Endothelial cell of umbilical vein (primary cell): ENCODE data around the gene CTBP1. TPM values are rescaled to one million over a fixed set of nuclear protein-coding genes. Genes with fewer than 3 reads are reported as not detected.

ENCODE experiments used
- BruUV-seq: library from RNA; stranded (reverse); fragments of 400-500 nt; replicated peaks from 2 replicates; lab custom pipeline; 2021; lab: Mats Ljungman, UMichigan
- CTCF ChIA-PET: fragments of 300-600, 350-600 bp; sonication (Branson Sonifier 250); formaldehyde crosslinking; loops from one replicate; lab custom pipeline; 2021; ENCODE audit warnings: antibody characterized with exemption, inconsistent platforms; lab: Charles Lee
- POLR2A ChIA-PET: fragments of 300-600, 350-600 bp; sonication (Branson Sonifier 250); formaldehyde crosslinking; loops from one replicate; lab custom pipeline; 2021; ENCODE audit warnings: antibody characterized with exemption, inconsistent platforms; lab: Charles Lee
- DNase-seq: peaks from one replicate; pipeline ENCODE4 v3.0.0-alpha.2; 2011; ENCODE audit warnings: low read depth, low spot score
- FAIRE-seq: peaks from 2 replicates; lab custom pipeline; 2011; peaks lifted over from hg19 to GRCh38; lab: Jason Lieb, UNC
- H2AFZ ChIP-seq: 2 replicates; pipeline ENCODE4 v1.6.0; 2012; ENCODE audit warnings: low read depth, low read length, control low read depth, inconsistent platforms
- H3K27ac ChIP-seq: 2 replicates; pipeline ENCODE4 v1.5.1; 2011; ENCODE audit warnings: low read depth, mild to moderate bottlenecking, control low read depth, low read length, moderate library complexity; ENCODE audit not compliant: insufficient read depth
- H3K27me3 ChIP-seq, 2 experiments: 2 replicates each; pipeline versions ENCODE4 v1.6.0 to v1.6.1; 2011; ENCODE audit warnings: low read length in 2 of 2, mixed read lengths in 1 of 2; ENCODE audit not compliant: control insufficient read depth in 2 of 2, insufficient read depth in 2 of 2
- H3K36me3 ChIP-seq, 2 experiments: 2 replicates in 1 of 2; 3 replicates in 1 of 2; pipeline ENCODE4 v1.5.1; 2011; ENCODE audit warnings: low read length in 2 of 2, mild to moderate bottlenecking in 1 of 2, moderate library complexity in 1 of 2; ENCODE audit not compliant: control insufficient read depth in 2 of 2, insufficient read depth in 2 of 2; ENCODE audit errors: extremely low read depth in 1 of 2
- H3K4me1 ChIP-seq: 3 replicates; pipeline ENCODE4 v1.5.1; 2011; ENCODE audit warnings: mild to moderate bottlenecking, low read length; ENCODE audit not compliant: control insufficient read depth, insufficient read depth; ENCODE audit errors: extremely low read depth
- H3K4me2 ChIP-seq: 2 replicates; pipeline ENCODE4 v1.6.1; 2011; ENCODE audit warnings: low read length, control low read depth, mixed read lengths; ENCODE audit not compliant: insufficient read depth
- H3K4me3 ChIP-seq, 3 experiments: fragments of 200-600 bp in 1 of 3; sonication (generic), shearing (Covaris generic) in 1 of 3; replicated peaks in 1 of 3; 2 replicates each; pipeline ENCODE4 v1.5.1; 2011 to 2016; ENCODE audit warnings: control low read depth in 3 of 3, low read length in 3 of 3, mild to moderate bottlenecking in 2 of 3, inconsistent platforms in 1 of 3, low read depth in 1 of 3, moderate library complexity in 1 of 3; ENCODE audit not compliant: insufficient read depth in 1 of 3
- H3K79me2 ChIP-seq: 2 replicates; pipeline ENCODE4 v1.6.0; 2012; ENCODE audit warnings: low read length, inconsistent platforms; ENCODE audit not compliant: control insufficient read depth, insufficient read depth
- H3K9ac ChIP-seq: replicated peaks from 2 replicates; pipeline ENCODE3; 2011; ENCODE audit warnings: low read length, control low read depth; ENCODE audit not compliant: insufficient read depth; ENCODE audit errors: extremely low read depth
- H3K9me1 ChIP-seq: replicated peaks from 3 replicates; pipeline ENCODE4 v1.6.0; 2011; ENCODE audit warnings: mild to moderate bottlenecking, low read length; ENCODE audit not compliant: control insufficient read depth, insufficient read depth; ENCODE audit errors: extremely low read depth
- H3K9me3 ChIP-seq: replicated peaks from 2 replicates; pipeline ENCODE4 v1.5.1; 2012; ENCODE audit warnings: low read length, inconsistent platforms; ENCODE audit not compliant: control insufficient read depth, insufficient read depth
- H4K20me1 ChIP-seq: replicated peaks from 2 replicates; pipeline ENCODE3; 2011; ENCODE audit warnings: mild to moderate bottlenecking, low read length; ENCODE audit not compliant: control insufficient read depth, insufficient read depth; ENCODE audit errors: extremely low read depth
- EZH2 ChIP-seq: IDR thresholded peaks from 2 replicates; pipeline ENCODE4 v1.6.1; 2012; ENCODE audit warnings: borderline replicate concordance, low read depth, mild to moderate bottlenecking, moderate library complexity, low read length, inconsistent platforms; ENCODE audit not compliant: severe bottlenecking
- FOS ChIP-seq: IDR thresholded peaks from 2 replicates; pipeline ENCODE4 v1.6.1; 2011; ENCODE audit warnings: mild to moderate bottlenecking, low read length, moderate library complexity, borderline replicate concordance; ENCODE audit not compliant: insufficient read depth
- GATA2 ChIP-seq: IDR thresholded peaks from 2 replicates; pipeline ENCODE4 v1.7.0; 2011; ENCODE audit warnings: low read depth, mild to moderate bottlenecking, moderate library complexity, mixed read lengths, low read length; ENCODE audit not compliant: insufficient read length, insufficient read depth
- JUN ChIP-seq: IDR thresholded peaks from 2 replicates; pipeline ENCODE4 v1.6.1; 2011; ENCODE audit warnings: borderline replicate concordance, low read depth; ENCODE audit not compliant: insufficient read length, insufficient read depth
- MYC ChIP-seq: IDR thresholded peaks from one replicate; pipeline ENCODE4 v1.6.1; 2011; ENCODE audit warnings: mild to moderate bottlenecking, low read depth, low read length
- POLR2A ChIP-seq: IDR thresholded peaks from 2 replicates; pipeline ENCODE4 v1.6.1; 2012; ENCODE audit warnings: low read depth, mild to moderate bottlenecking, control low read depth, low read length
- POLR2AphosphoS5 ChIP-seq: IDR thresholded peaks from 2 replicates; pipeline ENCODE4 v1.6.1; 2012; ENCODE audit warnings: low read depth, mild to moderate bottlenecking, control low read depth, low read length, moderate library complexity; ENCODE audit not compliant: insufficient read depth
- dilution Hi-C: fragments of 300-500 bp; cut with MboI; formaldehyde crosslinking; loops from one replicate; pipeline ENCODE4 v1.15.0; 2019; ENCODE audit warnings: low sequenced_read_pairs; ENCODE audit not compliant: extremely low pct_ligation_motif_present
- intact Hi-C: fragments of 100-400 bp; cut with micrococcal nuclease; formaldehyde crosslinking; loops from one replicate; pipeline ENCODE4 v1.10.0; 2022
- polyA plus RNA-seq, 4 experiments: library from polyadenylated mRNA; depleted of rRNA in 3 of 4; stranded (reverse) in 3 of 4; unstranded in 1 of 4; fragments of >200 nt; gene quantifications; 2 replicates each; pipeline versions ENCODE4 v1.2.1 to v1.2.3, GENCODE V29; 2011 to 2012; ENCODE audit warnings: missing spikeins in 1 of 4
- total RNA-seq: library from RNA; stranded (reverse); gene quantifications from 2 replicates; pipeline ENCODE4 v1.2.3, GENCODE V29; 2021
- TF ChIP-seq, protein P1 (sequence below): IDR thresholded peaks from 2 replicates; pipeline ENCODE4 v1.6.1; 2011; ENCODE audit not compliant: insufficient read depth, insufficient read length
- TF ChIP-seq, protein P2 (sequence below), 2 donors: IDR thresholded peaks; 1 replicate in 1 of 2; 2 replicates in 1 of 2; pipeline ENCODE4 v1.5.1; 2011; ENCODE audit warnings: low read length in 2 of 2, mild to moderate bottlenecking in 2 of 2, moderate library complexity in 2 of 2, control low read depth in 1 of 2, inconsistent platforms in 1 of 2, low read depth in 1 of 2; ENCODE audit not compliant: insufficient read depth in 1 of 2; ENCODE audit errors: extremely low read depth in 1 of 2

The CTBP1 gene
- total and polyA plus RNA-seq, 2 donors (not counting 3 experiments of a cell fraction or from before 2014, with no cell fraction given): 165 to 167 TPM

DNA sequence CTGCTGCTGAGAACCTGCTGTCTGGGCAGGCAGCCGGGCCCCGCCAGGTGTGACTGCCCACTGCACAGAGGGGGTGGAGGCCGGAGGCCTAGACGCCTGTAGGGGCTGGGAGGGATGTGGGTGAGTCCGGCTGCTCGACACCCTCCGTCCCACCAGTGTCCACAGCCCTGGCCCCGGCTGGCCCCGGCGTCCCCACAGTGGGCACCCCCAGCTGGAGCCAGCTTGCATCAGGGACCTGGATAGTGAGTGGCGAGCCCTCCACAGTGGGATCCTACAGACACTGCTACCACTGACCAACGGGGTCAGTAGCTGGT, 41.8 kb downstream of the CTBP1 start:
- POLR2A ChIA-PET: no interaction called here
- TF ChIP-seq POLR2AphosphoS5: no peak
- no peak for TF ChIP-seq JUN
- TF ChIP-seq POLR2A: no peak
- TF ChIP-seq FOS: no peak
- no peak for TF ChIP-seq EZH2
- TF ChIP-seq MYC: no peak
- no peak for TF ChIP-seq GATA2
- TF ChIP-seq, protein P1, sequence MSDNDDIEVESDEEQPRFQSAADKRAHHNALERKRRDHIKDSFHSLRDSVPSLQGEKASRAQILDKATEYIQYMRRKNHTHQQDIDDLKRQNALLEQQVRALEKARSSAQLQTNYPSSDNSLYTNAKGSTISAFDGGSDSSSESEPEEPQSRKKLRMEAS: no peak
- TF ChIP-seq, protein P2, sequence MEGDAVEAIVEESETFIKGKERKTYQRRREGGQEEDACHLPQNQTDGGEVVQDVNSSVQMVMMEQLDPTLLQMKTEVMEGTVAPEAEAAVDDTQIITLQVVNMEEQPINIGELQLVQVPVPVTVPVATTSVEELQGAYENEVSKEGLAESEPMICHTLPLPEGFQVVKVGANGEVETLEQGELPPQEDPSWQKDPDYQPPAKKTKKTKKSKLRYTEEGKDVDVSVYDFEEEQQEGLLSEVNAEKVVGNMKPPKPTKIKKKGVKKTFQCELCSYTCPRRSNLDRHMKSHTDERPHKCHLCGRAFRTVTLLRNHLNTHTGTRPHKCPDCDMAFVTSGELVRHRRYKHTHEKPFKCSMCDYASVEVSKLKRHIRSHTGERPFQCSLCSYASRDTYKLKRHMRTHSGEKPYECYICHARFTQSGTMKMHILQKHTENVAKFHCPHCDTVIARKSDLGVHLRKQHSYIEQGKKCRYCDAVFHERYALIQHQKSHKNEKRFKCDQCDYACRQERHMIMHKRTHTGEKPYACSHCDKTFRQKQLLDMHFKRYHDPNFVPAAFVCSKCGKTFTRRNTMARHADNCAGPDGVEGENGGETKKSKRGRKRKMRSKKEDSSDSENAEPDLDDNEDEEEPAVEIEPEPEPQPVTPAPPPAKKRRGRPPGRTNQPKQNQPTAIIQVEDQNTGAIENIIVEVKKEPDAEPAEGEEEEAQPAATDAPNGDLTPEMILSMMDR (IDR thresholded peaks at IDR 0.05; ENCODE audit: extremely low read depth in 1 of 2, insufficient read depth in 1 of 2, low read depth in 1 of 2, low read length in 2 of 2): no peak

More for the DNA sequence above, 41.8 kb downstream of the CTBP1 start:
- CTCF ChIA-PET: interaction anchor here (1.1 kb wide), 1 partner anchor 10 kb away, joined by 3 read pairs; no protein-coding TSS in a partner anchor
- Histone ChIP-seq H3K9me1 (no peaks in the 10 kb centered on the region), H3K36me3 (no peaks in the 10 kb centered on the region), H3K27ac (no peak overlapping the region), H3K4me1 (no peaks in the 10 kb centered on the region), H4K20me1 (no peaks in the 10 kb centered on the region), H3K4me3 (no peak overlapping the region), H3K9me3 (no peaks in the 10 kb centered on the region), H3K27me3 (no peaks in the 10 kb centered on the region), H2AFZ (no peak overlapping the region), H3K9ac (no peak overlapping the region), H3K79me2 (no peaks in the 10 kb centered on the region), H3K4me2 (no peak overlapping the region)
- BruUV-seq: no TSS peak
- DNase-seq (no peak), FAIRE-seq (no peak)
- intact Hi-C loops: no loop called here
- dilution Hi-C loops: no loop called here
